GM18505 (cell line): ENCODE results near the gene SLC9A9.
"Not testable (repeated sequence)": the region's sequence is repeated elsewhere in the genome, so short reads cannot be mapped to it uniquely, and the experiment has no call there.

Experiments used
- ATAC-seq: cut with Tn5 transposase; IDR thresholded peaks from one replicate; pipeline ENCODE4 v1.9.1; 2021; ENCODE audit not compliant: unreplicated experiment
- POLR2A ChIP-seq: IDR thresholded peaks from 4 replicates; pipeline ENCODE4 v1.6.1; 2011; ENCODE audit warnings: borderline replicate concordance; ENCODE audit not compliant: insufficient read depth, insufficient read length; ENCODE audit errors: extremely low read depth

The SLC9A9 gene

DNA sequence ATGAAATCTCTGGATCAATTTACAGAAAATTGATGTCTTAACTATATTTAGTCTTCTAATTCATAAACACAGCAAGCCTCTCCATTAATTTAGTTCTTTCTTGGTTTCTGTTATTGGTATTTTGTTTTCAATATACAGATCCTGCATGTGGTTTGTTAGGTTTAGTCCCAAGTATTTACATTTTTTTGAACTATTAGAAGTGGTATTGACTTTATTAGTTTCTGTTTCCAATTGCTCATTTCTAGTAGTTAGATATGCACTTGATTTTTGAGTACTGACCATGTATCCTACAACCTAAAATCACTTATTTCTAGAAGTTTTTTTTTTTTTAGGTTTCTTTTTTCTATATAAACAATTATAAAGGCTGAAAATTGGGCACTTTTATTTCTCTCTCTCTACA lies 392.8 kb downstream of the SLC9A9 start:
- no peak for TF ChIP-seq POLR2A
- ATAC-seq: no peak

GRCh38 chr3:143450632-143451031 lies 397.6 kb downstream of the SLC9A9 start:
- ATAC-seq: no peak
- TF ChIP-seq POLR2A: no peak

- TF ChIP-seq POLR2A: no peak
- ATAC-seq: no peak
Observed at GRCh38 chr3:143447491-143447890, 400.8 kb downstream of the SLC9A9 start.

DNA sequence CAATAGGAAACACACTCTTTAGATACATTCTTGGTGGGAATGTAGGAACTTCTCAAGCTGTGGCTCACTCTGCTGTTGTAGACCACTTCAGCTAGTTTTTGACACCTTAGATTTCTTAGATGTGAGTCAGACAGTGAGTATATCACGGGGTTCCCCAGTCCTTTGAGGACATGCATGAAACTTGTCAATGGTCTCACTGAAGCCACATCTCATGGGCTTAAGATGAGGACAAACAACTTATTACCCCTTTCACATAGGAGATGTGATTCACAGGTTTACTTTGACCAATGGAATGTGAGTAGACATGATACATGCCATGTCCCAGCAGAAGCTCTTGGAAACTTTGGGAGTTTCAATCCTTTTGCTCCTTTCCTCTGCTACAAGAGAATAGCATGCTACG lies 403.1 kb downstream of the SLC9A9 start:
- no peak for TF ChIP-seq POLR2A

GRCh38 chr3:143443851-143444331 lies 404.4 kb downstream of the SLC9A9 start:
- TF ChIP-seq POLR2A: no peak
- no peak for ATAC-seq

More for the DNA sequence above, 403.1 kb downstream of the SLC9A9 start:
- no peak for ATAC-seq

DNA sequence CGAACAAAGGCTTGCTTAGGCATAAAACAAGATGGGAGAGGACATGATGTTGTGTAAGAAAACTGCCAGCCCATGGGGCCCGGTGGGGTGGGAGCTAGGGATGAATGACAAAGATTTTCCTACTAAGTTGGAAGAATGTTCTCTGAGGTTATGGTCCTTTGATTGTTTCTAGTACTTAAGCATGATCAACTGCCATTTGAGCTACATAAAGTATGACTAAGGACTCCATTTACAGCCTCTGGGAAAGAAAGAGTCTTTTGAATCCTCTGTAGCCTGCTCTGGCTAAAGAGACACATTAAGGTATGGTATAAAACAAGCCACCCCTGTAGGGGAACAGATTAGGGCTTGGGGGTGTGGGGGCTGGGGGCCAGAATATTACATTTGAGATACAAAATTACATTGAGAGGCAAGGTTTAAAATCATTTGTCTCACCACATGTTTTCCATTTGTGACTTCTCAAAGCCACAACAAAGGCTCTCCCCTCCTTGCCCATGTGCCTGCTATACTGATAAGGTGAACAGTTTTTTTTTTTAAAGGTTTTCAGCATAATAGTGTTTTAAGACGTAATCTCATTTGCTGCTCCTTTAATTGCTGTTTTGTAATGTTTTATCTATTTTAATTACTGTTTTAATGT lies 405.3 kb downstream of the SLC9A9 start:
- ATAC-seq: no peak
- no peak for TF ChIP-seq POLR2A

GRCh38 chr3:143441516-143442171 lies 406.6 kb downstream of the SLC9A9 start:
- TF ChIP-seq POLR2A: no peak

DNA sequence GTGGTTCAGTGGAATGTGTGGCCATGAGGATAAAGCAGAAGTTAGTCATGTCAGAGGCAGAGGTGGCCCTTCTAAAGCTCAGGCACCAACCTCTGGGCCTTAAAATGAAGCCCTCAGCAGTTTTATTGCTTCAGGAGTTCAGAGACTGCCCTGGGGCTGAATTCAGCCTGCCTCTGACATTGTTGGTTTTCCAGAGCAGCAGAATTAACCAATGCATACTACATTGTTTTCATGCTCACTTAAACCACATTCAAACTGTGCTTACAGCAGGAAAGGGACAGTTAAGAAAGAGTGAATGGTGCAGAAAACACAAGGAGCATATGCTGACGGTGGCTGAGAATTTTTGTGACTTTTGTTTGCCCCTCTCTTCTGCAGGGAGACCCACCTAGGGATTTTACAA lies 408.5 kb downstream of the SLC9A9 start:
- no peak for TF ChIP-seq POLR2A
- no peak for ATAC-seq

More at GRCh38 chr3:143441516-143442171, 406.6 kb downstream of the SLC9A9 start:
- ATAC-seq: no peak

GRCh38 chr3:143437405-143437804 lies 410.9 kb downstream of the SLC9A9 start:
- no peak for TF ChIP-seq POLR2A
- no peak for ATAC-seq

GRCh38 chr3:143436231-143436930 lies 411.9 kb downstream of the SLC9A9 start:
- no peak for ATAC-seq
- TF ChIP-seq POLR2A: no peak

DNA sequence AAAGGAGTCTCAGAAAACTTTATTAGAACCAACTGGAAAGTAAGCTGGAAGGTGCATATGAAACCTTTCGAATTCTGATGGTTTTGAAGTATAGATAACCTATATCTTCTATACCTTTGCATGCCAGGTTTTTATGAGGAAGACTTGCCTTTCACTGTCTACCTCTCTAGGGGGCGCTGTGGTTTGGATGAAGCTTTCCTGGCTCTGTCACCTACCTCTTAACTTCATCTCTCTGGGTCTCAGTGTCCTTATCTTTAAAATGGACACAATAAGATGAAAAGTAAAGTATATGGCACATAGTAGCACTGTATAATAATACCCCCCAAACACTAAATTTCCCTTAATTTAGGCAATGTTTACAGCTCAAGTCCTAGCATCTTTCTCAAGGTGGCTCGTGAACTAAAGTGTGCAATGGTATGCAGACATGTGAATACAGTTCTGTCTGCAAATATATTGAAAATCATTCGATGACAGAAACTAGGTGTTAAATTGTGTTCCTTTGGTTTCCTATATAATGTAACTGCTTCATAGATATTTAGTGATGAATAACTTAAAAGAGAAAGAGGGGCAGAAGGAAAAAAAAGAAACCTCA lies 414.4 kb downstream of the SLC9A9 start:
- no peak for TF ChIP-seq POLR2A
- no peak for ATAC-seq

DNA sequence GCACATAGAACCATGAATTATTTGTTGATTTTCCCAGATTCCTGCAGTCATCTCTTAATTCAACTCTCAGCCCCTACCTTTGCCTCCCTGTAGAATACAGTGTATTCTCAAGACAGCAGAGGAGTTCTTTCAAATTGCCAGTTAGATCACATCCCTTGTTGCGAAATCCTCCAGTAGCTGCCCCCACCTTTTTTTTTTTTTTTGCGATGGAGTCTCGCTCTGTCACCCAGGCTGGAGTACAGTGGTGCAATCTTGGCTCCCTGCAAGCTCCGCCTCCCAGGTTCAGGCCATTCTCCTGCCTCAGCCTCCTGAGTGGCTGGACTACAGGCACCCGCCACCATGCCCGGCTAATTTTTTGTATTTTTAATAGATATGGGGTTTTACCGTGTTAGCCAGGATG lies 417.0 kb downstream of the SLC9A9 start:
- not testable (repeated sequence) for ATAC-seq

- TF ChIP-seq POLR2A: no peak
- no peak for ATAC-seq
Observed at GRCh38 chr3:143430568-143430967, 417.7 kb downstream of the SLC9A9 start.
